ENCODE results near the gene POLR2B. TPM values are rescaled to one million over a fixed set of nuclear protein-coding genes. Genes with fewer than 3 reads are reported as not detected.

Gene POLR2B
- total RNA-seq, 2 experiments from 2014 or later = 106 to 144 TPM

GRCh38 chr4:56940403-56940802, 38.3 kb upstream of the POLR2B start:
- POLR2A ChIA-PET = no interaction called here
- Histone ChIP-seq H2AFZ (ENCODE audit: low read length) (no peak overlapping the region), H3K4me2 (ENCODE audit: low read length) (no peak overlapping the region), H3K36me3 (ENCODE audit: insufficient read depth, low read length) (peaks cover 30% of the 10 kb centered on the region), H3K9me2 (ENCODE audit: insufficient read depth, low read length) (no peaks in the 10 kb centered on the region), H3K9me3 (ENCODE audit: low read length) (no peaks in the 10 kb centered on the region), H4K20me1 (ENCODE audit: insufficient read depth, low read length) (no peaks in the 10 kb centered on the region), H3K4me3 (ENCODE audit: low read depth, low read length, poor library complexity, severe bottlenecking) (no peak overlapping the region), H3K4me1 (ENCODE audit: insufficient read depth, low read length, poor library complexity, severe bottlenecking) (no peaks in the 10 kb centered on the region), H3K27ac (ENCODE audit: low read depth, low read length, poor library complexity, severe bottlenecking) (no peak overlapping the region), H3K79me2 (ENCODE audit: insufficient read depth, low read depth, low read length) (no peaks in the 10 kb centered on the region)
- TF ChIP-seq EZH2phosphoT487 (IDR thresholded peaks at IDR 0.05; ENCODE audit: borderline replicate concordance, low read depth, low read length) = no peak
- no peak for TF ChIP-seq CTCF (conservative IDR thresholded peaks at IDR 0.05; ENCODE audit: low read length)
- intact Hi-C loops (cut with micrococcal nuclease; ENCODE audit: unreplicated experiment) = no loop called here
- BruUV-seq (replicated peaks) = no TSS peak
- CTCF ChIA-PET (ENCODE audit: unreplicated experiment) = no interaction called here
- no peak for DNase-seq (ENCODE audit: low spot score)

- no TSS peak for BruUV-seq (replicated peaks)
- ChIA-PET POLR2A (interaction anchor here (1.0 to 1.1 kb wide), 2 partner anchors 9 to 25 kb away, joined by 3 read pairs; no protein-coding TSS in a partner anchor), CTCF (ENCODE audit: unreplicated experiment) (no interaction called here)
- H4K20me1 ChIP-seq (ENCODE audit: insufficient read depth, low read length) = no peaks in the 10 kb centered on the region
- H3K9me3 ChIP-seq (ENCODE audit: low read length) = no peaks in the 10 kb centered on the region
- no peak for TF ChIP-seq EZH2phosphoT487 (IDR thresholded peaks at IDR 0.05; ENCODE audit: borderline replicate concordance, low read depth, low read length)
- TF ChIP-seq CTCF (conservative IDR thresholded peaks at IDR 0.05; ENCODE audit: low read length) = no peak
- intact Hi-C loops (cut with micrococcal nuclease; ENCODE audit: unreplicated experiment) = no loop called here
- no peak overlapping the region for H3K27ac ChIP-seq (ENCODE audit: low read depth, low read length, poor library complexity, severe bottlenecking)
- no peaks in the 10 kb centered on the region for H3K9me2 ChIP-seq (ENCODE audit: insufficient read depth, low read length)
- no peak for DNase-seq (ENCODE audit: low spot score)
- H3K4me2 ChIP-seq (ENCODE audit: low read length) = no peak overlapping the region
- H2AFZ ChIP-seq (ENCODE audit: low read length) = no peak overlapping the region
- peaks cover 30% of the 10 kb centered on the region for H3K36me3 ChIP-seq (ENCODE audit: insufficient read depth, low read length)
- H3K79me2 ChIP-seq (ENCODE audit: insufficient read depth, low read depth, low read length) = no peaks in the 10 kb centered on the region
- no peaks in the 10 kb centered on the region for H3K4me1 ChIP-seq (ENCODE audit: insufficient read depth, low read length, poor library complexity, severe bottlenecking)
- H3K4me3 ChIP-seq (ENCODE audit: low read depth, low read length, poor library complexity, severe bottlenecking) = no peak overlapping the region
Observed at GRCh38 chr4:56940971-56941370, 37.7 kb upstream of the POLR2B start.

GRCh38 chr4:56941403-56941802, 37.3 kb upstream of the POLR2B start:
- Histone ChIP-seq H3K4me1 (ENCODE audit: insufficient read depth, low read length, poor library complexity, severe bottlenecking) (no peaks in the 10 kb centered on the region), H3K27ac (ENCODE audit: low read depth, low read length, poor library complexity, severe bottlenecking) (no peak overlapping the region), H3K79me2 (ENCODE audit: insufficient read depth, low read depth, low read length) (no peaks in the 10 kb centered on the region), H3K9me2 (ENCODE audit: insufficient read depth, low read length) (no peaks in the 10 kb centered on the region), H4K20me1 (ENCODE audit: insufficient read depth, low read length) (no peaks in the 10 kb centered on the region), H2AFZ (ENCODE audit: low read length) (no peak overlapping the region), H3K4me2 (ENCODE audit: low read length) (no peak overlapping the region), H3K9me3 (ENCODE audit: low read length) (no peaks in the 10 kb centered on the region), H3K4me3 (ENCODE audit: low read depth, low read length, poor library complexity, severe bottlenecking) (no peak overlapping the region), H3K36me3 (ENCODE audit: insufficient read depth, low read length) (peaks cover 25% of the 10 kb centered on the region)
- POLR2A ChIA-PET = interaction anchor here (0.6 to 1.1 kb wide), 4 partner anchors 9 to 472 kb away, joined by 3 to 6 read pairs (median 3); no protein-coding TSS in a partner anchor
- CTCF ChIA-PET (ENCODE audit: unreplicated experiment) = no interaction called here
- no TSS peak for BruUV-seq (replicated peaks)
- TF ChIP-seq CTCF (conservative IDR thresholded peaks at IDR 0.05; ENCODE audit: low read length) = no peak
- TF ChIP-seq EZH2phosphoT487 (IDR thresholded peaks at IDR 0.05; ENCODE audit: borderline replicate concordance, low read depth, low read length) = no peak
- DNase-seq (ENCODE audit: low spot score) = no peak
- intact Hi-C loops (cut with micrococcal nuclease; ENCODE audit: unreplicated experiment) = no loop called here

Measured in OCI-LY7 (cell line).